IMR-90 (cell line): ENCODE data around the gene CEP104. TPM values are rescaled to one million over a fixed set of nuclear protein-coding genes. Genes with fewer than 3 reads are reported as not detected.

Experiments
- ATAC-seq: fragments of 200-7000 bp; cut with Tn5 transposase; 2 replicates; pipeline ENCODE4 v1.9.1; 2020; ENCODE audit warnings: low read depth, mild to moderate bottlenecking, moderate library complexity
- BruUV-seq: library from RNA; stranded (reverse); fragments of 400-500 nt; replicated peaks from 2 replicates; lab custom pipeline; 2021; lab: Mats Ljungman, UMichigan
- CTCF ChIA-PET: fragments of 300-600 bp; formaldehyde crosslinking; extraction: SDS; loops from one replicate; lab custom pipeline; 2021; ENCODE audit warnings: antibody characterized with exemption; lab: Yijun Ruan, JAX
- POLR2A ChIA-PET: fragments of 300-600 bp; sonication (Branson Sonifier 250); formaldehyde crosslinking; loops from one replicate; lab custom pipeline; 2022; ENCODE audit warnings: antibody characterized with exemption; ENCODE audit not compliant: unreplicated experiment; lab: Charles Lee
- DNase-seq: peaks from one replicate; pipeline ENCODE4 v3.0.0; 2013
- H2AFZ ChIP-seq: replicated peaks from 2 replicates; pipeline ENCODE3; 2013; ENCODE audit warnings: low read length, mild to moderate bottlenecking; ENCODE audit not compliant: poor library complexity
- H2AK5ac ChIP-seq: 2 replicates; pipeline ENCODE4 v1.6.1; 2013; ENCODE audit warnings: low read depth, low read length, inconsistent platforms
- H2AK9ac ChIP-seq: replicated peaks from 2 replicates; pipeline ENCODE3; 2013; ENCODE audit warnings: mild to moderate bottlenecking, low read depth, low read length, moderate library complexity; ENCODE audit not compliant: poor library complexity
- H2BK120ac ChIP-seq: 2 replicates; pipeline ENCODE4 v1.6.1; 2013; ENCODE audit warnings: low read depth, low read length, inconsistent platforms
- H2BK15ac ChIP-seq: 3 replicates; pipeline ENCODE4 v1.6.1; 2013; ENCODE audit warnings: low read depth, low read length, inconsistent platforms
- H2BK20ac ChIP-seq: 2 replicates; pipeline ENCODE4 v1.6.1; 2013; ENCODE audit warnings: low read depth, mild to moderate bottlenecking, inconsistent platforms, low read length, moderate library complexity
- H2BK5ac ChIP-seq: 2 replicates; pipeline ENCODE4 v1.6.1; 2013; ENCODE audit warnings: mild to moderate bottlenecking, low read depth, low read length, inconsistent platforms; ENCODE audit not compliant: poor library complexity, severe bottlenecking
- H3K14ac ChIP-seq: replicated peaks from 2 replicates; pipeline ENCODE4 v1.6.1; 2013; ENCODE audit warnings: low read depth, low read length, inconsistent platforms
- H3K18ac ChIP-seq: 2 replicates; pipeline ENCODE4 v1.6.1; 2013; ENCODE audit warnings: low read depth, low read length, control low read depth
- H3K23ac ChIP-seq: 2 replicates; pipeline ENCODE4 v1.6.1; 2013; ENCODE audit warnings: low read depth, low read length, inconsistent platforms
- H3K27ac ChIP-seq: 2 replicates; pipeline ENCODE4 v1.5.1; 2013; ENCODE audit warnings: mild to moderate bottlenecking, control low read depth, low read length; ENCODE audit not compliant: insufficient read depth
- H3K27me3 ChIP-seq: 2 replicates; pipeline ENCODE4 v1.6.1; 2013; ENCODE audit warnings: low read length; ENCODE audit not compliant: control insufficient read depth, insufficient read depth
- H3K36me3 ChIP-seq: 2 replicates; pipeline ENCODE4 v1.6.1; 2013; ENCODE audit warnings: low read length, mixed read lengths; ENCODE audit not compliant: control insufficient read depth, insufficient read depth
- H3K4ac ChIP-seq: 2 replicates; pipeline ENCODE4 v1.6.1; 2013; ENCODE audit warnings: low read depth, low read length, inconsistent platforms
- H3K4me1 ChIP-seq: 2 replicates; pipeline ENCODE4 v1.6.1; 2013; ENCODE audit warnings: low read length, mixed read lengths; ENCODE audit not compliant: control insufficient read depth, insufficient read depth
- H3K4me2 ChIP-seq: 2 replicates; pipeline ENCODE4 v1.6.1; 2013; ENCODE audit warnings: low read depth, mild to moderate bottlenecking, control low read depth, low read length, moderate library complexity
- H3K4me3 ChIP-seq: 2 replicates; pipeline ENCODE4 v1.5.1; 2013; ENCODE audit warnings: low read depth, mild to moderate bottlenecking, control low read depth, low read length, moderate library complexity; ENCODE audit not compliant: insufficient read depth
- H3K56ac ChIP-seq: 2 replicates; pipeline ENCODE4 v1.6.1; 2013; ENCODE audit warnings: low read length, inconsistent platforms; ENCODE audit not compliant: insufficient read depth; ENCODE audit errors: extremely low read depth
- H3K79me1 ChIP-seq, 2 experiments: 2 replicates each; pipeline ENCODE4 v1.6.1; 2013; ENCODE audit warnings: low read length in 2 of 2, inconsistent platforms in 1 of 2, low read depth in 1 of 2
- H3K9ac ChIP-seq: 2 replicates; pipeline ENCODE4 v1.6.1; 2013; ENCODE audit warnings: low read depth, low read length, control low read depth
- H3K9me1 ChIP-seq: 2 replicates; pipeline ENCODE4 v1.6.1; 2013; ENCODE audit warnings: low read length, inconsistent platforms; ENCODE audit not compliant: insufficient read depth
- H3K9me3 ChIP-seq: 2 replicates; pipeline ENCODE4 v1.6.1; 2013; ENCODE audit warnings: low read length; ENCODE audit not compliant: control insufficient read depth, insufficient read depth
- H4K20me1 ChIP-seq: 2 replicates; pipeline ENCODE4 v1.6.1; 2013; ENCODE audit warnings: low read length, inconsistent platforms; ENCODE audit not compliant: insufficient read depth
- H4K5ac ChIP-seq: 2 replicates; pipeline ENCODE4 v1.6.1; 2013; ENCODE audit warnings: mild to moderate bottlenecking, low read depth, low read length, control low read depth
- H4K8ac ChIP-seq, 2 experiments: 2 replicates each; pipeline ENCODE4 v1.6.1; 2013; ENCODE audit warnings: low read depth in 2 of 2, low read length in 2 of 2, control low read depth in 1 of 2, inconsistent platforms in 1 of 2
- H4K91ac ChIP-seq: 2 replicates; pipeline ENCODE4 v1.6.1; 2013; ENCODE audit warnings: low read depth, low read length, inconsistent platforms; ENCODE audit not compliant: insufficient read depth
- BHLHE40 ChIP-seq: fragments of 150-350 bp; IDR thresholded peaks from 2 replicates; pipeline ENCODE4 v1.6.1; 2016; ENCODE audit warnings: mild to moderate bottlenecking, low read depth, low read length
- CEBPB ChIP-seq: IDR thresholded peaks from 2 replicates; pipeline ENCODE4 v1.6.1; 2012; ENCODE audit warnings: low read depth, low read length, improper control_type of control experiment
- CHD1 ChIP-seq: IDR thresholded peaks from 2 replicates; pipeline ENCODE4 v1.6.1; 2012; ENCODE audit warnings: low read depth, low read length, improper control_type of control experiment
- FOS ChIP-seq: fragments of 150-350 bp; IDR thresholded peaks from 2 replicates; pipeline ENCODE4 v1.6.1; 2016; ENCODE audit warnings: low read depth, low read length
- MAFK ChIP-seq: IDR thresholded peaks from 2 replicates; pipeline ENCODE4 v1.6.1; 2012; ENCODE audit warnings: low read depth, low read length, improper control_type of control experiment
- MAZ ChIP-seq: IDR thresholded peaks from 2 replicates; pipeline ENCODE4 v1.6.1; 2012; ENCODE audit warnings: low read depth, mild to moderate bottlenecking, low read length, improper control_type of control experiment, moderate library complexity, borderline replicate concordance
- MXI1 ChIP-seq: IDR thresholded peaks from 2 replicates; pipeline ENCODE4 v1.6.1; 2012; ENCODE audit warnings: low read depth, mild to moderate bottlenecking, low read length, moderate library complexity, borderline replicate concordance
- NFE2L2 ChIP-seq: fragments of 150-350 bp; IDR thresholded peaks from 2 replicates; pipeline ENCODE4 v1.6.1; 2016; ENCODE audit warnings: low read depth, mild to moderate bottlenecking, low read length
- POLR2A ChIP-seq: IDR thresholded peaks from 2 replicates; pipeline ENCODE4 v1.6.1; 2012; ENCODE audit warnings: mild to moderate bottlenecking, low read depth, low read length
- RAD21 ChIP-seq: IDR thresholded peaks from 2 replicates; pipeline ENCODE4 v1.6.1; 2012; ENCODE audit warnings: low read length, improper control_type of control experiment
- RCOR1 ChIP-seq: IDR thresholded peaks from 2 replicates; pipeline ENCODE4 v1.6.1; 2012; ENCODE audit warnings: mild to moderate bottlenecking, low read length, improper control_type of control experiment; ENCODE audit not compliant: insufficient replicate concordance
- RFX5 ChIP-seq: IDR thresholded peaks from 2 replicates; pipeline ENCODE4 v1.8.0; 2012; ENCODE audit warnings: low read depth, mild to moderate bottlenecking, low read length, moderate library complexity
- SMC3 ChIP-seq: fragments of 150-350 bp; IDR thresholded peaks from 2 replicates; pipeline ENCODE4 v1.6.1; 2016; ENCODE audit warnings: low read depth, mild to moderate bottlenecking, antibody characterized with exemption, low read length, moderate library complexity
- WGBS, 2 experiments: methylation state at CpG; one replicate each; pipeline versions ENCODE4 v1.1.5 to v1.1.7; 2013; ENCODE audit warnings: missing lambda C conversion rate in 2 of 2; ENCODE audit not compliant: insufficient read length in 1 of 2; ENCODE audit errors: extremely low coverage in 2 of 2; 5-methylcytosine and 5-hydroxymethylcytosine counted together
- dilution Hi-C: fragments of 300-500 bp; cut with HindIII; formaldehyde crosslinking; loops from one replicate; pipeline ENCODE4 v1.14.3; 2018; ENCODE audit warnings: low sequenced_read_pairs; ENCODE audit not compliant: unreplicated experiment
- in situ Hi-C: fragments of 300-500 bp; cut with MboI; formaldehyde crosslinking; loops from 3 replicates; pipeline ENCODE4 v1.14.3; 2019; ENCODE audit warnings: low sequenced_read_pairs, inconsistent platforms, mixed read lengths
- intact Hi-C: fragments of 100-400 bp; cut with micrococcal nuclease; formaldehyde crosslinking; loops from 2 replicates; pipeline ENCODE4 v1.10.0; 2022
- polyA plus RNA-seq, 3 experiments: library from polyadenylated mRNA; depleted of rRNA; stranded (reverse); fragments of >200 nt; gene quantifications; 2 replicates each; pipeline ENCODE4 v1.2.3, GENCODE V29; 2012; ENCODE audit warnings: low replicate concordance in 1 of 3
- total RNA-seq: library from RNA; depleted of rRNA; stranded (reverse); fragments of >200 nt; gene quantifications from 2 replicates; pipeline ENCODE4 v1.2.3, GENCODE V29; 2012
- TF ChIP-seq, protein P1 (sequence below): conservative IDR thresholded peaks from 2 replicates; pipeline ENCODE4 v1.5.1; 2012; ENCODE audit warnings: mild to moderate bottlenecking, low read depth, low read length, improper control_type of control experiment
- TF ChIP-seq, protein P2 (sequence below): fragments of 150-350 bp; IDR thresholded peaks from 2 replicates; pipeline ENCODE4 v1.6.1; 2017; ENCODE audit warnings: mild to moderate bottlenecking, antibody characterized with exemption, low read length, low read depth
- TF ChIP-seq, protein P3 (sequence below): fragments of 150-350 bp; IDR thresholded peaks from 2 replicates; pipeline ENCODE4 v1.6.1; 2016; ENCODE audit warnings: low read depth, mild to moderate bottlenecking, low read length, moderate library complexity, borderline replicate concordance

The CEP104 gene
- total and polyA plus RNA-seq, 2 of the 4 experiments (the other 2 are of a cell fraction), result 14.3 to 17.5 TPM

DNA sequence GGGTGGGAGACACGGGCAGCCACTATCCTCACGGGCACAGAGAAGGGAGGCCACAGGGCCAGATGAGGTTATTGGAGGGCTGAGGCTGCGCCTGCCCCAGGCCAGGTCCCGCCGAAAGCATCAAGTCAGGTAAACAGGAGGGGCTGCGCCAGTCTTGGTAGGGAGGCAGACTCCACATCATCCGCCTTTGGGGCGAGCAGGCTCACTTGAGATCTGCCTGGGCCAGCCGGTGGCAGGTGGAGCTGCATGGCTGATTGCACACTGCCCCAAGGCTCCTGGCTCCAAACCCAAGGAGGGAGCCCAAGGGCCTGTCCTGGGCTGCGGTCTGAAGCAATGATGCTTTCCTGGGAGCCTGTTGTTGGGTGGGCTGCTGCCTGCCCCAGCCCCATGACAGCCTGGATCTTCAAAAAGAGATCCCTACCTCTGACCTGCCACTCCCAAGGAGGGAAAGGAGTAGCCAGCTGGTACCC lies 79.9 kb downstream of the CEP104 start:
- Histone ChIP-seq H2BK20ac (no peak overlapping the region), H3K4me1 (peaks cover 14% of the 10 kb centered on the region), H3K9me1 (peaks cover 4% of the 10 kb centered on the region; the same call in 1 of the 2 replicates), H2AFZ (no peak overlapping the region), H3K9ac (no peak overlapping the region), H4K20me1 (no peaks in the 10 kb centered on the region), H3K9me3 (no peaks in the 10 kb centered on the region), H3K14ac (no peak overlapping the region), H3K4me3 (no peak overlapping the region), H4K8ac (no peak overlapping the region), H4K91ac (no peak overlapping the region), H3K18ac (no peak overlapping the region), H3K27ac (no peak overlapping the region), H3K36me3 (peaks cover 27% of the 10 kb centered on the region), H3K4ac (no peak overlapping the region), H3K56ac (no peak overlapping the region), H2AK9ac (peak overlapping the region; percentile 65), H2BK15ac (no peak overlapping the region), H2AK5ac (no peak overlapping the region), H3K23ac (no peak overlapping the region), H2BK120ac (no peak overlapping the region), H3K79me1 (no peaks in the 10 kb centered on the region), H3K27me3 (no peaks in the 10 kb centered on the region), H2BK5ac (no peak overlapping the region), H3K4me2 (no peak overlapping the region), H4K5ac (no peak overlapping the region)
- ChIA-PET POLR2A (no interaction called here), CTCF (no interaction called here)
- 94% methylated on average over 6 of the region's 10 CpGs; no CpG with 5 or more reads in 1 of the 2 experiments for WGBS, 2 experiments
- intact Hi-C loops, result no loop called here
- no TSS peak for BruUV-seq
- DNase-seq, result no peak
- TF ChIP-seq CEBPB (no peak), NFE2L2 (no peak), RFX5 (no peak), RAD21 (no peak), BHLHE40 (no peak), SMC3 (no peak), MAFK (no peak), CHD1 (no peak), FOS (no peak), POLR2A (no peak), RCOR1 (no peak), MAZ (no peak), MXI1 (no peak)
- TF ChIP-seq, protein P1, sequence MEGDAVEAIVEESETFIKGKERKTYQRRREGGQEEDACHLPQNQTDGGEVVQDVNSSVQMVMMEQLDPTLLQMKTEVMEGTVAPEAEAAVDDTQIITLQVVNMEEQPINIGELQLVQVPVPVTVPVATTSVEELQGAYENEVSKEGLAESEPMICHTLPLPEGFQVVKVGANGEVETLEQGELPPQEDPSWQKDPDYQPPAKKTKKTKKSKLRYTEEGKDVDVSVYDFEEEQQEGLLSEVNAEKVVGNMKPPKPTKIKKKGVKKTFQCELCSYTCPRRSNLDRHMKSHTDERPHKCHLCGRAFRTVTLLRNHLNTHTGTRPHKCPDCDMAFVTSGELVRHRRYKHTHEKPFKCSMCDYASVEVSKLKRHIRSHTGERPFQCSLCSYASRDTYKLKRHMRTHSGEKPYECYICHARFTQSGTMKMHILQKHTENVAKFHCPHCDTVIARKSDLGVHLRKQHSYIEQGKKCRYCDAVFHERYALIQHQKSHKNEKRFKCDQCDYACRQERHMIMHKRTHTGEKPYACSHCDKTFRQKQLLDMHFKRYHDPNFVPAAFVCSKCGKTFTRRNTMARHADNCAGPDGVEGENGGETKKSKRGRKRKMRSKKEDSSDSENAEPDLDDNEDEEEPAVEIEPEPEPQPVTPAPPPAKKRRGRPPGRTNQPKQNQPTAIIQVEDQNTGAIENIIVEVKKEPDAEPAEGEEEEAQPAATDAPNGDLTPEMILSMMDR, result no peak
- TF ChIP-seq, protein P2, sequence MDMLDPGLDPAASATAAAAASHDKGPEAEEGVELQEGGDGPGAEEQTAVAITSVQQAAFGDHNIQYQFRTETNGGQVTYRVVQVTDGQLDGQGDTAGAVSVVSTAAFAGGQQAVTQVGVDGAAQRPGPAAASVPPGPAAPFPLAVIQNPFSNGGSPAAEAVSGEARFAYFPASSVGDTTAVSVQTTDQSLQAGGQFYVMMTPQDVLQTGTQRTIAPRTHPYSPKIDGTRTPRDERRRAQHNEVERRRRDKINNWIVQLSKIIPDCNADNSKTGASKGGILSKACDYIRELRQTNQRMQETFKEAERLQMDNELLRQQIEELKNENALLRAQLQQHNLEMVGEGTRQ, result no peak
- TF ChIP-seq, protein P3, sequence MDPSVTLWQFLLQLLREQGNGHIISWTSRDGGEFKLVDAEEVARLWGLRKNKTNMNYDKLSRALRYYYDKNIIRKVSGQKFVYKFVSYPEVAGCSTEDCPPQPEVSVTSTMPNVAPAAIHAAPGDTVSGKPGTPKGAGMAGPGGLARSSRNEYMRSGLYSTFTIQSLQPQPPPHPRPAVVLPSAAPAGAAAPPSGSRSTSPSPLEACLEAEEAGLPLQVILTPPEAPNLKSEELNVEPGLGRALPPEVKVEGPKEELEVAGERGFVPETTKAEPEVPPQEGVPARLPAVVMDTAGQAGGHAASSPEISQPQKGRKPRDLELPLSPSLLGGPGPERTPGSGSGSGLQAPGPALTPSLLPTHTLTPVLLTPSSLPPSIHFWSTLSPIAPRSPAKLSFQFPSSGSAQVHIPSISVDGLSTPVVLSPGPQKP, result no peak
- dilution Hi-C loops, result no loop called here
- no peak for ATAC-seq
- in situ Hi-C loops, result no loop called here
